HG02571 (cell line): Measurements from ENCODE around the gene PCDHGA4.
A peak's percentile ranks its signal among the peaks of the same experiment; 100 is the strongest.
"Not testable (repeated sequence)": the region's sequence is repeated elsewhere in the genome, so short reads cannot be mapped to it uniquely, and the experiment has no call there.

Experiments used
- ATAC-seq: cut with Tn5 transposase; IDR thresholded peaks from one replicate; pipeline ENCODE4 v1.9.1; 2021; ENCODE audit warnings: mild to moderate bottlenecking, moderate library complexity; ENCODE audit not compliant: unreplicated experiment

The PCDHGA4 gene

GRCh38 chr5:141354900-141355469 is at the start of gene PCDHGA4:
TSS of gene PCDHGA4 (plus strand) at chr5:141355021. CDS start at chr5:141355108, 87 bp downstream.
- no peak for ATAC-seq

GRCh38 chr5:141306630-141307029 is 48.2 kb upstream of the PCDHGA4 start:
- no peak for ATAC-seq

- no peak for ATAC-seq
Observed at GRCh38 chr5:141313711-141314110, 41.1 kb upstream of the PCDHGA4 start.

- not testable (repeated sequence) for ATAC-seq
Observed at GRCh38 chr5:141316963-141317362, 37.9 kb upstream of the PCDHGA4 start.

- ATAC-seq: no peak
Observed at GRCh38 chr5:141319202-141319601, 35.6 kb upstream of the PCDHGA4 start.

- no peak for ATAC-seq
Observed at GRCh38 chr5:141319699-141320098, 35.1 kb upstream of the PCDHGA4 start.

GRCh38 chr5:141320225-141321169 is 34.3 kb upstream of the PCDHGA4 start, which contains the start of gene TAF7:
TSS of gene TAF7 (minus strand) at chr5:141320784. CDS start at chr5:141320044, 740 bp downstream.
- peak; percentile 94 for ATAC-seq

- ATAC-seq: no peak
Observed at GRCh38 chr5:141322261-141322660, 32.6 kb upstream of the PCDHGA4 start.

GRCh38 chr5:141326088-141326854 is 28.6 kb upstream of the PCDHGA4 start:
- peak; percentile 81 for ATAC-seq

- no peak for ATAC-seq
Observed at GRCh38 chr5:141328231-141328630, 26.6 kb upstream of the PCDHGA4 start.

GRCh38 chr5:141330299-141331080 is 24.3 kb upstream of the PCDHGA4 start, which contains the start of gene PCDHGA1:
TSS of gene PCDHGA1 (plus strand) at chr5:141330514.
- ATAC-seq: no peak

- not testable (repeated sequence) for ATAC-seq
Observed at GRCh38 chr5:141332571-141332970, 22.2 kb upstream of the PCDHGA4 start.

GRCh38 chr5:141338538-141339306 is 16.1 kb upstream of the PCDHGA4 start, which contains the start of gene PCDHGA2:
TSS of gene PCDHGA2 (plus strand) at chr5:141338760.
- no peak for ATAC-seq

- not testable (repeated sequence) for ATAC-seq
Observed at GRCh38 chr5:141340781-141341354, 14.0 kb upstream of the PCDHGA4 start.

GRCh38 chr5:141342773-141343172 is 12.0 kb upstream of the PCDHGA4 start:
- ATAC-seq: no peak

- no peak for ATAC-seq
Observed at GRCh38 chr5:141343242-141343952, 11.4 kb upstream of the PCDHGA4 start, which contains the start of gene PCDHGA3. TSS of gene PCDHGA3 (plus strand) at chr5:141343829. CDS start at chr5:141344034, 205 bp downstream.

GRCh38 chr5:141343953-141344463 is 10.8 kb upstream of the PCDHGA4 start:
- no peak for ATAC-seq

- ATAC-seq: no peak
Observed at GRCh38 chr5:141345327-141345726, 9.5 kb upstream of the PCDHGA4 start.
